Measurements from ENCODE around the gene TMEM132D. TPM values are rescaled to one million over a fixed set of nuclear protein-coding genes. Genes with fewer than 3 reads are reported as not detected.

Gene TMEM132D
- total and polyA plus RNA-seq, 2 of the 4 experiments (the other 2 are of a cell fraction): not detected

GRCh38 chr12:129570796-129571400, 332.9 kb downstream of the TMEM132D start:
- H3K4ac ChIP-seq (ENCODE audit: low read depth, low read length): no peak overlapping the region
- H2AFZ ChIP-seq (replicated peaks; ENCODE audit: low read length, poor library complexity): no peak overlapping the region
- no peak overlapping the region for H3K14ac ChIP-seq (replicated peaks; ENCODE audit: low read depth, low read length)
- H2BK20ac ChIP-seq (ENCODE audit: low read depth, low read length): no peak overlapping the region
- ATAC-seq (ENCODE audit: low read depth) (no peak), DNase-seq (no peak)
- ChIA-PET CTCF (no interaction called here), POLR2A (ENCODE audit: unreplicated experiment) (no interaction called here)
- no peak overlapping the region for H3K4me2 ChIP-seq (ENCODE audit: low read depth, low read length)
- H3K9me1 ChIP-seq (ENCODE audit: insufficient read depth, low read length): no peaks in the 10 kb centered on the region
- intact Hi-C loops (cut with micrococcal nuclease): no loop called here
- no peaks in the 10 kb centered on the region for H3K36me3 ChIP-seq (ENCODE audit: control insufficient read depth, insufficient read depth, low read length)
- dilution Hi-C loops (cut with HindIII; ENCODE audit: low sequenced_read_pairs, unreplicated experiment): no loop called here
- H3K9me3 ChIP-seq (ENCODE audit: control insufficient read depth, insufficient read depth, low read length): peaks cover 23% of the 10 kb centered on the region
- H4K91ac ChIP-seq (ENCODE audit: insufficient read depth, low read depth, low read length): no peak overlapping the region
- no peak overlapping the region for H2BK120ac ChIP-seq (ENCODE audit: low read depth, low read length)
- no peak overlapping the region for H3K18ac ChIP-seq (ENCODE audit: low read depth, low read length)
- TF ChIP-seq RCOR1 (IDR thresholded peaks at IDR 0.05; ENCODE audit: insufficient replicate concordance, low read length): no peak
- TF ChIP-seq FOS (IDR thresholded peaks at IDR 0.05; ENCODE audit: low read depth, low read length): no peak
- no peak for TF ChIP-seq MAFK (IDR thresholded peaks at IDR 0.05; ENCODE audit: low read depth, low read length)
- TF ChIP-seq RFX5 (IDR thresholded peaks at IDR 0.05; ENCODE audit: low read depth, low read length): no peak
- no peak for TF ChIP-seq NFE2L2 (IDR thresholded peaks at IDR 0.05; ENCODE audit: low read depth, low read length)
- TF ChIP-seq CEBPB (IDR thresholded peaks at IDR 0.05; ENCODE audit: low read depth, low read length): no peak
- TF ChIP-seq ELK1 (IDR thresholded peaks at IDR 0.05; ENCODE audit: borderline replicate concordance, low read depth, low read length): no peak
- TF ChIP-seq POLR2A (IDR thresholded peaks at IDR 0.05; ENCODE audit: low read depth, low read length): no peak
- TF ChIP-seq USF2 (IDR thresholded peaks at IDR 0.05; ENCODE audit: low read depth, low read length): no peak
- TF ChIP-seq CTCF (conservative IDR thresholded peaks at IDR 0.05; ENCODE audit: low read depth, low read length): no peak
- TF ChIP-seq MXI1 (IDR thresholded peaks at IDR 0.05; ENCODE audit: borderline replicate concordance, low read depth, low read length): no peak
- TF ChIP-seq CHD1 (IDR thresholded peaks at IDR 0.05; ENCODE audit: low read depth, low read length): no peak
- H3K4me1 ChIP-seq (ENCODE audit: control insufficient read depth, insufficient read depth, low read length): no peaks in the 10 kb centered on the region
- H2AK5ac ChIP-seq (ENCODE audit: low read depth, low read length): no peak overlapping the region
- 10% methylated on average over 4 of the region's 12 CpGs; no CpG with 5 or more reads in 1 of the 2 experiments for WGBS, 2 experiments (ENCODE audit: extremely low coverage in 2 of 2, insufficient read length in 1 of 2)
- H4K5ac ChIP-seq (ENCODE audit: low read depth, low read length): no peak overlapping the region
- no peaks in the 10 kb centered on the region for H4K20me1 ChIP-seq (ENCODE audit: insufficient read depth, low read length)
- H3K27ac ChIP-seq (ENCODE audit: insufficient read depth, low read length): no peak overlapping the region
- no peak overlapping the region for H2BK15ac ChIP-seq (ENCODE audit: low read depth, low read length)
- no peak overlapping the region for H2BK5ac ChIP-seq (ENCODE audit: low read depth, low read length, poor library complexity, severe bottlenecking)
- no TSS peak for BruUV-seq (replicated peaks)
- no peak overlapping the region for H3K56ac ChIP-seq (ENCODE audit: extremely low read depth, insufficient read depth, low read length)
- no peak overlapping the region for H3K9ac ChIP-seq (ENCODE audit: low read depth, low read length)
- no peaks in the 10 kb centered on the region for H3K79me1 ChIP-seq (ENCODE audit: low read depth in 1 of 2, low read length in 2 of 2)
- H2AK9ac ChIP-seq (replicated peaks; ENCODE audit: low read depth, low read length, poor library complexity): no peak overlapping the region
- no peak overlapping the region for H3K23ac ChIP-seq (ENCODE audit: low read depth, low read length)
- no peaks in the 10 kb centered on the region for H3K27me3 ChIP-seq (ENCODE audit: control insufficient read depth, insufficient read depth, low read length)
- H4K8ac ChIP-seq (ENCODE audit: low read depth in 2 of 2, low read length in 2 of 2): no peak overlapping the region
- in situ Hi-C loops (cut with MboI; ENCODE audit: low sequenced_read_pairs): no loop called here
- no peak overlapping the region for H3K4me3 ChIP-seq (ENCODE audit: insufficient read depth, low read depth, low read length)
